Measurements from ENCODE around the gene ISG20L2. TPM values are rescaled to one million over a fixed set of nuclear protein-coding genes. Genes with fewer than 3 reads are reported as not detected.
A peak's percentile ranks its signal among the peaks of the same experiment; 100 is the strongest.

Gene ISG20L2
- polyA plus RNA-seq, 6 donors from 2014 or later, result 14.3 to 35.0 (median 26.3) TPM

- Mint-ChIP-seq H3K4me1 (peaks cover 24 to 36% (median 31%) of the 10 kb centered on the region in 3 donors), H3K27me3 (no peaks in the 10 kb centered on the region), H3K36me3 (peaks cover 11 to 16% of the 10 kb centered on the region in 2 donors), H3K9me3 (no peaks in the 10 kb centered on the region), H3K27ac (peak overlapping the region in 1 of 6 donors; percentile 99), H3K4me3 (no peak overlapping the region)
- no peak for DNase-seq
- ATAC-seq (ENCODE audit: low read depth in 2 of 2), result no peak
These were observed 1.9 kb downstream of the ISG20L2 start for GRCh38 chr1:156726549-156727226.

DNA sequence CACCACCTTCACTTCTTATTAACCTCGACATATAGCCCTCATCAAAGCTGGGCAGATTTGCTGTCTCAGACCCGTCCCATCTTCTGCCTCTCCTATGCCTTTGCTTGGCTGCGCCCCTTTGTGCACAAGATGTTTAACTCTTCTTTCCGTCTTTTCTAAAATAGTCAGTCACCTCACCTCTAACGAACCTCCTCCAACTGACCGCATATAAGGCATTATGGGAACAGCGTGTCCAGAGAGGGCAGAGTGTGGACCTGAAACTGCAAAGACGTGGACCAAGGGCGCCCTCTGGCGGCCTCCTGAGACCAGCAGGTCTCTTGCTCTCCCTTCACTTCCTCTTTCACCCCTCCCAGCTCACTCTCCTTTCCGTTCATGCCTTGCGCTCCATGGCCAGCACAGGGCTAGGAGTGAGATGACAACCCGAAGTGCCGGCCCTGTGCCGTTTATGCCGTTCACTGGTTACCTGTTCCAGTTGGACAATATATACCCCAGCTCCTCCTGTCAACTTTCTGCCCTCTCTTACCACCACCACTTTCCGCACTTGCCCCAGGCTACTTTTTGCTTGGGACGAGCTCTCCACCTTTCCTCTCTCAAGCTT is 2.8 kb downstream of the ISG20L2 start:
- peak; percentile 29 to 34 for ATAC-seq (ENCODE audit: low read depth in 2 of 2)
- H3K9me3 Mint-ChIP-seq, result no peaks in the 10 kb centered on the region
- DNase-seq, result peak; percentile 81
- no peak overlapping the region for H3K27ac Mint-ChIP-seq
- H3K4me3 Mint-ChIP-seq, result no peak overlapping the region
- peaks cover 11 to 16% of the 10 kb centered on the region in 2 donors for H3K36me3 Mint-ChIP-seq
- no peaks in the 10 kb centered on the region for H3K27me3 Mint-ChIP-seq
- H3K4me1 Mint-ChIP-seq, result peaks cover 24 to 31% (median 30%) of the 10 kb centered on the region in 3 donors

- H3K27me3 Mint-ChIP-seq, result no peaks in the 10 kb centered on the region
- DNase-seq, result no peak
- H3K4me3 Mint-ChIP-seq, result no peak overlapping the region
- H3K27ac Mint-ChIP-seq, result no peak overlapping the region
- peaks cover 15 to 21% (median 18%) of the 10 kb centered on the region in 3 donors for H3K4me1 Mint-ChIP-seq
- peaks cover 17 to 22% of the 10 kb centered on the region in 2 donors for H3K36me3 Mint-ChIP-seq
- no peaks in the 10 kb centered on the region for H3K9me3 Mint-ChIP-seq
- no peak for ATAC-seq (ENCODE audit: low read depth in 2 of 2)
These were observed 7.0 kb downstream of the ISG20L2 start for GRCh38 chr1:156721535-156721934.

DNA sequence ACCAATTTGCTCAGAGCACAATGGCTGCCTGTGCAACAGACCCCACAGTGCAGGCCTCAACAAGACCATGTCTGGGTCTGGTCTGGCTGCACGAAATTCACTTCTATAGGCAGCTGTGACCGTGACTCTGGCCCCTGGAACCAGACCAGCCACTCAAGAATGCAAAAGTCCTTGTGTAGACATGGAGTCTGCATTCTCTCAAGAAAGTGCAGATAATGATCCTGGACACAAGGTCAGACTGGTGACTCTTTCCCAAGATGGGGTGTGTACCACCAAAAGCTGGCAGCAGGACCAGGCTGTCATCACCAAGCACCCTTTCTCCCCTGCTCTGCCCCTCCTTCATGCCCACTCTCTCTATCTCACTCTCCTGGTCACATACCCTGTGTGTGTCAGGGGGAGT is 7.4 kb downstream of the ISG20L2 start:
- no peak for DNase-seq
- H3K27me3 Mint-ChIP-seq, result no peaks in the 10 kb centered on the region
- H3K27ac Mint-ChIP-seq, result no peak overlapping the region
- no peaks in the 10 kb centered on the region for H3K9me3 Mint-ChIP-seq
- H3K4me1 Mint-ChIP-seq, result peaks cover 15 to 21% (median 18%) of the 10 kb centered on the region in 3 donors
- H3K36me3 Mint-ChIP-seq, result peaks cover 17 to 24% of the 10 kb centered on the region in 2 donors
- H3K4me3 Mint-ChIP-seq, result no peak overlapping the region
- no peak for ATAC-seq (ENCODE audit: low read depth in 2 of 2)

DNA sequence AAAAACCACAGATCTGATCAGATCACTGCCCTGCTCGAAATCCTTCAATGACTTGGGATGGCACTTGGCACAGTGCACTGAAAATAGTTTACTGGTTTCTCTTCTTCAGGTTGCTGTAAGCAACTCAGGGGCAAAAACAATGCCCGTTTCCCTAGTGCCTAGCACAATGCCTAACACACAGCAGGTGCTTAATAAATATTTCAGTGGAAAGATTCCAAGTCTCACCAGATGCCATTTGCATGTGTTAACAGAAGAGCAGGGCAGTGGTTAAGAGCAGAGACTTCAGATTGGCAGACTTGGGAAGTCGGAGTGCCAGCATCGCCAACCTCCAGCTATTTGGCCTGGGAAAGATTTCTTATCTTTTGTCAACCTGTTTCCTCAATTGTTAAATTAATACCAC is 11.2 kb downstream of the ISG20L2 start:
- no peak overlapping the region for H3K4me3 Mint-ChIP-seq
- H3K36me3 Mint-ChIP-seq, result peaks cover 13 to 25% of the 10 kb centered on the region in 2 donors
- peaks cover 5 to 19% (median 9%) of the 10 kb centered on the region in 3 donors for H3K4me1 Mint-ChIP-seq
- ATAC-seq (ENCODE audit: low read depth in 2 of 2) (no peak), DNase-seq (no peak)
- no peaks in the 10 kb centered on the region for H3K27me3 Mint-ChIP-seq
- H3K27ac Mint-ChIP-seq, result no peak overlapping the region
- H3K9me3 Mint-ChIP-seq, result no peaks in the 10 kb centered on the region

- no peaks in the 10 kb centered on the region for H3K27me3 Mint-ChIP-seq
- peaks cover 13 to 25% of the 10 kb centered on the region in 2 donors for H3K36me3 Mint-ChIP-seq
- peaks cover 3 to 17% (median 9%) of the 10 kb centered on the region in 3 donors for H3K4me1 Mint-ChIP-seq
- H3K9me3 Mint-ChIP-seq, result no peaks in the 10 kb centered on the region
- DNase-seq, result no peak
- no peak for ATAC-seq (ENCODE audit: low read depth in 2 of 2)
- no peak overlapping the region for H3K4me3 Mint-ChIP-seq
- H3K27ac Mint-ChIP-seq, result no peak overlapping the region
These were observed 13.7 kb downstream of the ISG20L2 start for GRCh38 chr1:156714830-156715229.

DNA sequence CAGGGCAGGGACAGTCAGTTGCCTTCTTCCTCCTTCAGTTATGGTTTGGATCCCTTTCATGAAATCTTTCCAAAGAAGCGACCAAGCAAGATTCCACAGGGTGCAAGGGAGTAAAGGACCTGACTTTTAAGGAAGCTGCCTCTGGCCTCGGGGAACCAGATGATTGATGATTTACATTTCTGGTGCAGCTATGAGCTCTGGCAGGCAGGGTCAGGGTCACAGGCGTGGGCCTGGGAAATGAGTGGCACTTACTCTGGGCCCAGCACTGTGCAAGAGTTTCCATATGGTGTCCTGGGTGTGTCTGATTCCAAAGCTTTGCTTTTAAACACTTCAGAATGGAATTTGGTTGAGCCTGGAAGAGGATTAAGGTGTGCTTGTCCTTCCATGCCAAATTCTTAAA is 15.9 kb downstream of the ISG20L2 start:
- Mint-ChIP-seq H3K27ac (peak overlapping the region in 2 of 6 donors; percentile 39 to 72), H3K4me3 (no peak overlapping the region), H3K4me1 (peaks cover 5 to 16% (median 9%) of the 10 kb centered on the region in 3 donors), H3K9me3 (no peaks in the 10 kb centered on the region), H3K36me3 (peaks cover 13 to 25% of the 10 kb centered on the region in 2 donors), H3K27me3 (no peaks in the 10 kb centered on the region)
- no peak for ATAC-seq (ENCODE audit: low read depth in 2 of 2)
- no peak for DNase-seq

GRCh38 chr1:156711011-156711817 is 17.4 kb downstream of the ISG20L2 start:
- Mint-ChIP-seq H3K27me3 (peaks cover 0 to 2% (median 0%) of the 10 kb centered on the region in 3 donors), H3K9me3 (no peaks in the 10 kb centered on the region), H3K4me1 (peaks cover 12 to 22% (median 19%) of the 10 kb centered on the region in 3 donors), H3K36me3 (peaks cover 8 to 18% of the 10 kb centered on the region in 2 donors), H3K27ac (no peak overlapping the region), H3K4me3 (no peak overlapping the region)
- ATAC-seq (ENCODE audit: low read depth in 2 of 2) (no peak), DNase-seq (no peak)

DNA sequence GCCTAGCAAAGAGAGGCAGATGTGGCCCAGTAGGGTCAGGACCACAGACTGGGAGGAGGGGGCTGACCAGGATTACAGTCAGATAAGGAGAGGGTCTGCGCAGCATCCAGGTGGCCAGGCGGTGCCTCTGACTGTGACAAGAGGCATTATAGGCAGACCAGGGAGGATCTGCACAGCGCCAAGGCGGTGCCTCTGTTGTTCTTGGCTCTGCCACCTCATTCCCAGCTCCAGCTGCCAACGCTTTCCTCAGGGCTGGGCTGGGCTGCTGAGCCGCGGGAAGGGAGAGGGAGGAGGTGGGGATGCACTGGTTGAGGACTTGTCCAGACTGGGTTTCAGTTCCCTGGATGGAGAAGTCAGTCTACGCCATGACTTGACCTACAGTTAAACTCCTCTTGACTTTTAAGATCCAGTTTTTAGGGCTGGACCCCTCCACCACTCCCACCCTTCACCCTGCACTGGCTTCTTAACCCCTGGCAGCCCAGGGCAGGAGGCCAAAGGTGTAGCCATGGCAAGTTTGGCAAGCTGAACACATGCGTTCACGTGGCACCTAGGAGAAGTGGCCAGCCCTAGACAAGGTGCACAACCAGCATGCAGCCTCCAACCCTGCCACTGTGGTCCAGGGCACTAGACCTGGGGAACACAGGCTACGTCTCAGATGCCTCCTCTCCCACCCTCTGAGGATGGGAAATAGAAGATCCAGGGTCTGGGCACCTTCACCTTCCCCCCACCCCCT is 18.6 kb downstream of the ISG20L2 start:
- Mint-ChIP-seq H3K4me1 (peaks cover 17 to 23% (median 21%) of the 10 kb centered on the region in 3 donors), H3K9me3 (no peaks in the 10 kb centered on the region), H3K4me3 (no peak overlapping the region), H3K27me3 (peaks cover 0 to 12% (median 0%) of the 10 kb centered on the region in 3 donors), H3K36me3 (peaks cover 2 to 5% of the 10 kb centered on the region in 2 donors), H3K27ac (peak overlapping the region in 2 of 6 donors; percentile 37 to 86)
- ATAC-seq (ENCODE audit: low read depth in 2 of 2), result no peak
- DNase-seq, result no peak

DNA sequence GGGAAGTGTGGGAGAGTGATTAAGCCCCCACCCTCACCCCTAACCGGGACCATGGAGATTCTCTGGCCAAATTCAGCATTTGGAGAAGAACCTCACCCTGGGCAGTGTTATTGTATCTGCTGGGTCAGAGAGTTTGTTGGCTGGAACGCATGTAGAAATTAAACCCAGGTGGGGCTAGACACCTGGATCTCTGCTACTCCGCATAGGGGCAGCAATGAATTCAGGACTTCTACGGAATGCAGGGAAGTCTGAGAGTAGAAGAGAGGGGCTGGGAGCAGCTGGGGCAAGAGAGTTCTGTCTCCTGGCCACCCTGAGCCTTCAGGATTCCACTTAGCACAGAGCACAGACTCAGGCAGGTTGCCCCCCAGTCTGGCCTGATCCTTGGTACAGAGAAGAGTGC is 19.5 kb downstream of the ISG20L2 start:
- peaks cover 18 to 32% (median 30%) of the 10 kb centered on the region in 3 donors for H3K4me1 Mint-ChIP-seq
- no peak for ATAC-seq (ENCODE audit: low read depth in 2 of 2)
- H3K4me3 Mint-ChIP-seq, result peak overlapping the region in 1 of 8 donors; percentile 75
- H3K9me3 Mint-ChIP-seq, result no peaks in the 10 kb centered on the region
- DNase-seq, result no peak
- H3K27me3 Mint-ChIP-seq, result peaks cover 6 to 19% (median 7%) of the 10 kb centered on the region in 3 donors
- peak overlapping the region in 1 of 6 donors; percentile 26 for H3K27ac Mint-ChIP-seq
- no peaks in the 10 kb centered on the region for H3K36me3 Mint-ChIP-seq

DNA sequence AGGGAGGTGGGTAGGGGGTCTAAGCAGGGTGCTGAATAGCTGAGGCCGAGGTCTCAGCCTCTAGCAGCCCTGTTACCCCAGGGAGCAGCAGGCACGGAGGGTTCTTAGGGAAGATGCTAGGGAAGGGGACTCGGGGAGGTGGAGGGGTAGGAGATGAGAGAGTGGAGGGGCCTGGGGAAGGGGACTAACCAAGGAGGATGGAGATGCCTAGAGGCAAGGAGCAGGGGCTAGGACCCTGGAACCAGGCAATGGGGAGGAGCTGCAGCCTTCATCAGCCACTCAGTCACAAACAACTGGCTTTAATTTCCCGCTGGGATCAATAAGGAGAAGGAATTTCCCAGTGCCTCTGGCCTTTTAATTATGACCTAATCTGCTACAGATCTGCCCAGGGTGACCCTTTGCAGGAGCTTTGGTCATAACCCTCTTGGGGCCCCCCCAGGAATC is 20.3 kb downstream of the ISG20L2 start:
- DNase-seq, result no peak
- peaks cover 10 to 27% (median 15%) of the 10 kb centered on the region in 3 donors for H3K27me3 Mint-ChIP-seq
- ATAC-seq (ENCODE audit: low read depth in 2 of 2), result no peak
- H3K27ac Mint-ChIP-seq, result peak overlapping the region in 1 of 6 donors; percentile 29
- H3K36me3 Mint-ChIP-seq, result no peaks in the 10 kb centered on the region
- peaks cover 18 to 40% (median 32%) of the 10 kb centered on the region in 3 donors for H3K4me1 Mint-ChIP-seq
- no peaks in the 10 kb centered on the region for H3K9me3 Mint-ChIP-seq
- peak overlapping the region in 4 of 8 donors; percentile 6 to 75 (median 23) for H3K4me3 Mint-ChIP-seq

- DNase-seq (no peak), ATAC-seq (ENCODE audit: low read depth in 2 of 2) (no peak)
- Mint-ChIP-seq H3K36me3 (no peaks in the 10 kb centered on the region), H3K27me3 (peaks cover 16 to 33% (median 20%) of the 10 kb centered on the region in 3 donors), H3K27ac (peak overlapping the region in 1 of 6 donors; percentile 29), H3K4me3 (peak overlapping the region in 6 of 8 donors; percentile 81 to 94 (median 88)), H3K4me1 (peaks cover 18 to 40% (median 32%) of the 10 kb centered on the region in 3 donors), H3K9me3 (no peaks in the 10 kb centered on the region)
These were observed 20.9 kb downstream of the ISG20L2 start for GRCh38 chr1:156707417-156708217.

Measured in naive B cell (primary cell).